MM.1S (cell line): Measurements from ENCODE around the gene PRSS23.

ENCODE experiments used
- CTCF ChIP-seq: fragments of 300-600 bp; sonication (generic); IDR thresholded peaks from 2 replicates; pipeline ENCODE4 v1.5.1; 2016; ENCODE audit warnings: antibody characterized with exemption, low read length, mixed read lengths
- EZH2 ChIP-seq: fragments of 300-600 bp; sonication (generic); optimal IDR thresholded peaks from 2 replicates; pipeline ENCODE3; 2017; ENCODE audit warnings: low read depth, mild to moderate bottlenecking, antibody characterized with exemption, low read length, mixed read lengths
- EZH2phosphoT487 ChIP-seq: fragments of 300-600 bp; sonication (generic); IDR thresholded peaks from 2 replicates; pipeline ENCODE4 v1.6.1; 2018; ENCODE audit warnings: antibody characterized with exemption, low read length

- TF ChIP-seq CTCF (no peak), EZH2 (no peak), EZH2phosphoT487 (no peak)
Measured at GRCh38 chr11:86787656-86788055, 12.7 kb upstream of the PRSS23 start.
